Thyroid gland (tissue), 4 donors: ENCODE data around the gene B4GALT5. TPM values are rescaled to one million over a fixed set of nuclear protein-coding genes. Genes with fewer than 3 reads are reported as not detected.

Experiments
- DNase-seq, 2 donors: peaks; one replicate each; pipeline ENCODE4 v3.0.0-alpha.2; 2019
- H3K27ac ChIP-seq, 3 donors: fragments of 200-600 bp; sonication (generic); 1 replicate in 2 of 3; 2 replicates in 1 of 3; pipeline ENCODE4 v1.5.1; 2016 to 2019; ENCODE audit warnings: mild to moderate bottlenecking in 1 of 3, moderate library complexity in 1 of 3
- H3K27me3 ChIP-seq: fragments of 200-600 bp; sonication (generic); one replicate; pipeline ENCODE4 v1.5.1; 2019
- H3K36me3 ChIP-seq, 2 donors: fragments of 200-600 bp; sonication (generic); one replicate each; pipeline ENCODE4 v1.5.1; 2016 to 2019
- H3K4me1 ChIP-seq, 2 donors: fragments of 200-600 bp; sonication (generic); one replicate each; pipeline ENCODE4 v1.5.1; 2017 to 2019
- H3K4me3 ChIP-seq, 3 donors: fragments of 200-600 bp; sonication (generic); replicated peaks in 1 of 3; 1 replicate in 2 of 3; 2 replicates in 1 of 3; pipeline ENCODE4 v1.5.1; 2016; ENCODE audit warnings: mild to moderate bottlenecking in 1 of 3
- H3K9me3 ChIP-seq: fragments of 200-600 bp; sonication (generic); one replicate; pipeline ENCODE4 v1.5.1; 2017
- POLR2A ChIP-seq, 2 donors: fragments of 450-650 bp; IDR thresholded peaks; one replicate each; pipeline ENCODE4 v1.6.1; 2017; ENCODE audit warnings: antibody characterized with exemption in 2 of 2, mild to moderate bottlenecking in 2 of 2, moderate library complexity in 1 of 2
- WGBS, 2 donors: methylation state at CpG; one replicate each; pipeline ENCODE4 v1.1.5; 2017; 5-methylcytosine and 5-hydroxymethylcytosine counted together
- intact Hi-C: fragments of 100-400 bp; cut with DNase I; formaldehyde crosslinking; loops from one replicate; pipeline ENCODE4 v1.15.1; 2023
- total RNA-seq, 4 donors: library from RNA; depleted of rRNA; stranded (reverse); fragments of >200 nt; gene quantifications; one replicate each; pipeline ENCODE4 v1.2.3, GENCODE V29; 2016
- TF ChIP-seq, protein P1 (sequence below), 6 experiments: fragments of 200-600 bp in 3 of 6; fragments of 450-650 bp in 3 of 6; sonication (generic) in 3 of 6; IDR thresholded peaks; one replicate each; pipeline ENCODE4 v1.5.1; 2016 to 2019; ENCODE audit warnings: antibody characterized with exemption in 6 of 6, mild to moderate bottlenecking in 2 of 6, inconsistent platforms in 1 of 6, moderate library complexity in 1 of 6

Gene B4GALT5
- total RNA-seq, 4 donors from 2014 or later: 11.5 to 22.2 (median 17.6) TPM

DNA sequence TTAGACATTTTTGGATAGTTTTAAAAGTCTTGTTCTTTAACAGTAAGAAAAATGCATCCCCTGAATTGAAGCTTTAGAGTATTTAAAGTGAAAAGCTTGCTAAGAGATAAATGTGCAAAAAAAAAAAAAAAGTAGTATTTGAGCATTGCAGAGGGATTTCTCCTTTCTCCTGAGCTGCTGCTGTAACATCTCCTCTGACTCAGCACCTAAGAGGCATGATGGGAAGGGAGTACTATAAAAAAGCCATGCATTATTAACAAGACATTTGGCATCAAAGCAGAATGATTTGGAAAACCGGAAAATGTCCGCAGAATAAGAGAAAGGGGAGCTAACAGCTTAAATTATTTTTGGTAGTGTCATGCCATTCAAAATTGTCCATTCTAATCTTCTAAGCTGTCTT, 27.9 kb downstream of the B4GALT5 start:
- no peak for TF ChIP-seq POLR2A (IDR thresholded peaks at IDR 0.05)
- TF ChIP-seq, protein P1, sequence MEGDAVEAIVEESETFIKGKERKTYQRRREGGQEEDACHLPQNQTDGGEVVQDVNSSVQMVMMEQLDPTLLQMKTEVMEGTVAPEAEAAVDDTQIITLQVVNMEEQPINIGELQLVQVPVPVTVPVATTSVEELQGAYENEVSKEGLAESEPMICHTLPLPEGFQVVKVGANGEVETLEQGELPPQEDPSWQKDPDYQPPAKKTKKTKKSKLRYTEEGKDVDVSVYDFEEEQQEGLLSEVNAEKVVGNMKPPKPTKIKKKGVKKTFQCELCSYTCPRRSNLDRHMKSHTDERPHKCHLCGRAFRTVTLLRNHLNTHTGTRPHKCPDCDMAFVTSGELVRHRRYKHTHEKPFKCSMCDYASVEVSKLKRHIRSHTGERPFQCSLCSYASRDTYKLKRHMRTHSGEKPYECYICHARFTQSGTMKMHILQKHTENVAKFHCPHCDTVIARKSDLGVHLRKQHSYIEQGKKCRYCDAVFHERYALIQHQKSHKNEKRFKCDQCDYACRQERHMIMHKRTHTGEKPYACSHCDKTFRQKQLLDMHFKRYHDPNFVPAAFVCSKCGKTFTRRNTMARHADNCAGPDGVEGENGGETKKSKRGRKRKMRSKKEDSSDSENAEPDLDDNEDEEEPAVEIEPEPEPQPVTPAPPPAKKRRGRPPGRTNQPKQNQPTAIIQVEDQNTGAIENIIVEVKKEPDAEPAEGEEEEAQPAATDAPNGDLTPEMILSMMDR (IDR thresholded peaks at IDR 0.05): no peak
- intact Hi-C loops: no loop called here
- no peaks in the 10 kb centered on the region for H3K36me3 ChIP-seq
- no peak for DNase-seq
- H3K4me1 ChIP-seq: peaks cover 10% of the 10 kb centered on the region in 2 donors
- H3K4me3 ChIP-seq: no peak overlapping the region
- H3K27ac ChIP-seq: no peak overlapping the region
- WGBS, 2 donors: 27 to 33% methylated on average over 2 of the region's 2 CpGs
- H3K9me3 ChIP-seq: no peaks in the 10 kb centered on the region
- no peaks in the 10 kb centered on the region for H3K27me3 ChIP-seq

DNA sequence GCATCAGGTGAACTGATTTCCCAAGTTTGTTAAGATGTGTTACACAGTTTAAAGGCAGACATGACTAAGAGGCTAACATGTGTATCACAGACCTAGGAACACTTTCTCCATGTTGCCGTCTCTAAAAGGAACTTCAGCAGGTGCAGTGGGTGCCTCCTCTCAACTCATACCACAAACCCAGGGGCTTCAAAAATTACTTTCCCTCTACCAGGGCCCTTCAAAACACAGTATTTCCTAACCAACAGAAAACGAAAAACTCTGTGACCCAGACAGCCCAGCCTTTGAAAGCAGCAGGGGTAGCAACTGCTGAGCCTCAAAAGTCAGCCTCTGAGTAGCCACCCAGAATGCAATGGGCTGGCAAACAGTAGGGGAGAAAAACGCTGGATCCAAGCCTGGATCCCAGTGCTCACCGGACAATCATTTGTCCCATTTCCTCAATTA, 28.5 kb downstream of the B4GALT5 start:
- Histone ChIP-seq H3K9me3 (no peaks in the 10 kb centered on the region), H3K27me3 (no peaks in the 10 kb centered on the region), H3K4me1 (peaks cover 10 to 12% of the 10 kb centered on the region in 2 donors), H3K27ac (no peak overlapping the region), H3K36me3 (no peaks in the 10 kb centered on the region), H3K4me3 (no peak overlapping the region)
- TF ChIP-seq POLR2A (IDR thresholded peaks at IDR 0.05): no peak
- TF ChIP-seq, protein P1 (IDR thresholded peaks at IDR 0.05): no peak
- 69 to 75% methylated on average over 4 of the region's 4 CpGs for WGBS, 2 donors
- DNase-seq: no peak
- intact Hi-C loops: no loop called here

DNA sequence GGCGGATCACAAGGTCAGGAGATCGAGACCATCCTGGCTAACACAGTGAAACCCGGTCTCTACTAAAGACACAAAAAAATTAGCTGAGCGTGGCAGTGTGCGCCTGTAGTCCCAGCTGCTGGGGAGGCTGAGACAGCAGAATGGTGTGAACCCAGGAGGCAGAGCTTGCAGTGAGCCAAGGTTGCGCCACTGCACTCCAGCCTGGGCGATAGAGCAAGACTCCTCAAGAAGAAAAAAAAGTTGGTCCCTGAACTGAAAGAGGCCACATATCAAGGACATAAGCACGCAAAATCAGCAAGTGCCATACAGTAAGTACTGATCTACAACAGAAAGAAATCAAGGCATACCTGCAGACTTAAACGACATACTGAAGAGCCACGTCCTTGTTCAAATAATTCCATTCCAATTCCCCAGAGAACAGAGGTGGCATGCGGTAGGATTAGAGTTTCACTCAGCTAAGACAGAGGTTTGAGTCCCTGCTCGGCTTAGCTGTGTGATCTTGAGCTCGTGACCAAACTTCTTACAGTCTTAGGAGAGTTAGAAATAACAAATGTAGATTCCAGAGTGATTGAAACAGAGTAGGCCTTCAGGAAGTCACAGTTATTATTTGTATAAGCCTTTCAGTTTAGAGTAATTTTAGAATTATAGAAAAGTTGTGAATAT, 29.2 kb downstream of the B4GALT5 start:
- intact Hi-C loops: no loop called here
- H3K4me3 ChIP-seq: no peak overlapping the region

DNA sequence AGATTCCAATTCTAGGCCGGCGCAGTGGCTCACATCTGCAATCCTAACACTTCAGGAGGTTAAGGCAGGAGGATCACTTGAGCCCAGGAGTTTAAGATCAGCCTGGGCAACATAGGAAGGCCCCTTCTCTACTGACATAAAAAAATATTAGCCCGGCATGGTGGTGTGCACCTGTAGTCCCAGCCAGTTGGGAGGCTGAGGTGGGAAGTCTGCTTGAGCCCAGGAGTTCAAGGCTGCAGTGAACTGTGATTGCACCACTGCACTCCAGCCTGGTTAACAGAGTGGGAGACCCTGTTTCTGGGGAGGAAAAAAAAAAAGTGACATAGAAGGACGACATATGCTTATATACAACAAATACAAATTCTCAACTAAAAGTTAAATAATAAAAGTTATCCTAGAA, 30.9 kb downstream of the B4GALT5 start:
- Histone ChIP-seq H3K4me1 (peaks cover 22 to 30% of the 10 kb centered on the region in 2 donors), H3K27me3 (no peaks in the 10 kb centered on the region), H3K4me3 (no peak overlapping the region), H3K9me3 (no peaks in the 10 kb centered on the region), H3K27ac (no peak overlapping the region), H3K36me3 (no peaks in the 10 kb centered on the region)
- no peak for TF ChIP-seq POLR2A (IDR thresholded peaks at IDR 0.05)
- TF ChIP-seq, protein P1 (IDR thresholded peaks at IDR 0.05): no peak
- intact Hi-C loops: no loop called here
- 96 to 98% methylated on average over 4 of the region's 4 CpGs for WGBS, 2 donors
- no peak for DNase-seq

More for the DNA sequence above, 29.2 kb downstream of the B4GALT5 start:
- Histone ChIP-seq H3K9me3 (no peaks in the 10 kb centered on the region), H3K36me3 (no peaks in the 10 kb centered on the region), H3K4me1 (peaks cover 10 to 19% of the 10 kb centered on the region in 2 donors), H3K27ac (no peak overlapping the region), H3K27me3 (no peaks in the 10 kb centered on the region)
- 57 to 66% methylated on average over 13 of the region's 13 CpGs for WGBS, 2 donors
- peak; percentile 53 to 63 for DNase-seq
- no peak for TF ChIP-seq POLR2A (IDR thresholded peaks at IDR 0.05)
- TF ChIP-seq, protein P1 (IDR thresholded peaks at IDR 0.05): no peak

- TF ChIP-seq, protein P1 (IDR thresholded peaks at IDR 0.05): no peak
- TF ChIP-seq POLR2A (IDR thresholded peaks at IDR 0.05): no peak
- intact Hi-C loops: no loop called here
- H3K4me3 ChIP-seq: no peak overlapping the region
- H3K9me3 ChIP-seq: no peaks in the 10 kb centered on the region
- no peaks in the 10 kb centered on the region for H3K27me3 ChIP-seq
- no peak for DNase-seq
- peaks cover 25 to 35% of the 10 kb centered on the region in 2 donors for H3K4me1 ChIP-seq
- no peak overlapping the region for H3K27ac ChIP-seq
- WGBS, 2 donors: 94% methylated on average over 8 of the region's 8 CpGs
- no peaks in the 10 kb centered on the region for H3K36me3 ChIP-seq
Measured at GRCh38 chr20:49682278-49682677, 31.4 kb downstream of the B4GALT5 start.
